PC-9 (cell line): ENCODE data around the gene WDR27. TPM values are rescaled to one million over a fixed set of nuclear protein-coding genes. Genes with fewer than 3 reads are reported as not detected.

ENCODE experiments used
- BruUV-seq: library from RNA; stranded (reverse); fragments of 400-500 nt; replicated peaks from 2 replicates; lab custom pipeline; 2021; lab: Mats Ljungman, UMichigan
- CTCF ChIA-PET: fragments of 300-600 bp; sonication (Branson Sonifier 250); formaldehyde crosslinking; loops from one replicate; lab custom pipeline; 2022; ENCODE audit warnings: antibody characterized with exemption; lab: Charles Lee
- POLR2A ChIA-PET: fragments of 300-600 bp; sonication (Branson Sonifier 250); formaldehyde crosslinking; loops from one replicate; lab custom pipeline; 2022; ENCODE audit warnings: antibody characterized with exemption; ENCODE audit not compliant: unreplicated experiment; lab: Charles Lee
- DNase-seq, 2 experiments: peaks; one replicate each; pipeline versions ENCODE4 v3.0.0 to v3.0.0-alpha.2; 2015 to 2022; ENCODE audit warnings: mixed read lengths in 1 of 2
- H2AFZ ChIP-seq: fragments of 200-600 bp; sonication (generic); 2 replicates; pipeline ENCODE4 v1.8.1; 2017; ENCODE audit warnings: antibody characterized with exemption
- H3F3A ChIP-seq: fragments of 200-600 bp; sonication (generic); 2 replicates; pipeline ENCODE4 v1.8.1; 2017; ENCODE audit warnings: antibody characterized with exemption, mild to moderate bottlenecking, low read depth; ENCODE audit not compliant: insufficient read depth
- H3K27ac ChIP-seq: fragments of 200-600 bp; sonication (generic); 2 replicates; pipeline ENCODE4 v1.6.1; 2016; ENCODE audit warnings: mixed run types
- H3K27me3 ChIP-seq: fragments of 200-600 bp; sonication (generic); 2 replicates; pipeline ENCODE4 v1.6.1; 2016; ENCODE audit warnings: low read depth, mixed run types; ENCODE audit not compliant: insufficient read depth
- H3K36me3 ChIP-seq: fragments of 200-600 bp; sonication (generic); 2 replicates; pipeline ENCODE4 v1.6.1; 2016; ENCODE audit warnings: low read depth, mixed run types
- H3K4me1 ChIP-seq: fragments of 200-600 bp; sonication (generic); replicated peaks from 2 replicates; pipeline ENCODE4 v1.6.1; 2016; ENCODE audit warnings: mixed run types; ENCODE audit not compliant: insufficient read depth
- H3K4me2 ChIP-seq: fragments of 200-600 bp; sonication (generic); 2 replicates; pipeline ENCODE4 v1.6.1; 2017; ENCODE audit warnings: mixed run types
- H3K4me3 ChIP-seq: fragments of 200-600 bp; sonication (generic); 2 replicates; pipeline ENCODE4 v1.6.1; 2016; ENCODE audit warnings: mixed run types
- H3K79me2 ChIP-seq: fragments of 200-600 bp; sonication (generic); 2 replicates; pipeline ENCODE4 v1.6.1; 2017; ENCODE audit warnings: low read depth, mixed run types
- H3K9me2 ChIP-seq: fragments of 200-600 bp; sonication (generic); 2 replicates; pipeline ENCODE4 v1.8.1; 2017; ENCODE audit warnings: mild to moderate bottlenecking; ENCODE audit not compliant: insufficient read depth
- H3K9me3 ChIP-seq: fragments of 200-600 bp; sonication (generic); 2 replicates; pipeline ENCODE4 v1.8.1; 2016; ENCODE audit warnings: low read depth; ENCODE audit not compliant: insufficient read depth
- H4K20me1 ChIP-seq: fragments of 200-600 bp; sonication (generic); 2 replicates; pipeline ENCODE4 v1.8.1; 2017; ENCODE audit not compliant: insufficient read depth
- CTCF ChIP-seq: fragments of 200-600 bp; sonication (generic); conservative IDR thresholded peaks from 2 replicates; pipeline ENCODE4 v1.6.1; 2017; ENCODE audit warnings: mixed run types, antibody characterized with exemption, mild to moderate bottlenecking, moderate library complexity
- EZH2 ChIP-seq: fragments of 200-600 bp; sonication (generic); IDR thresholded peaks from 2 replicates; pipeline ENCODE4 v1.8.0; 2017; ENCODE audit warnings: antibody characterized with exemption, low read depth
- intact Hi-C: fragments of 100-400 bp; cut with micrococcal nuclease; formaldehyde crosslinking; loops from one replicate; pipeline ENCODE4 v1.10.0; 2022; ENCODE audit not compliant: unreplicated experiment
- total RNA-seq: library from RNA; stranded (reverse); gene quantifications from 2 replicates; pipeline ENCODE4 v1.2.3, GENCODE V29; 2021

WDR27 gene
- total RNA-seq, 1 experiment from 2014 or later, result 54.2 TPM

GRCh38 chr6:169561665-169562064 is 140.2 kb downstream of the WDR27 start:
- ChIA-PET POLR2A (no interaction called here), CTCF (no interaction called here)
- no peaks in the 10 kb centered on the region for H4K20me1 ChIP-seq
- DNase-seq, result no peak
- H3K27me3 ChIP-seq, result no peaks in the 10 kb centered on the region
- H3K79me2 ChIP-seq, result no peaks in the 10 kb centered on the region
- H2AFZ ChIP-seq, result no peak overlapping the region
- no TSS peak for BruUV-seq
- no peaks in the 10 kb centered on the region for H3K36me3 ChIP-seq
- intact Hi-C loops, result no loop called here
- no peak overlapping the region for H3K4me3 ChIP-seq
- H3K4me2 ChIP-seq, result no peak overlapping the region
- no peaks in the 10 kb centered on the region for H3F3A ChIP-seq
- TF ChIP-seq EZH2 (no peak), CTCF (no peak)
- H3K4me1 ChIP-seq, result no peaks in the 10 kb centered on the region
- no peak overlapping the region for H3K27ac ChIP-seq
- no peaks in the 10 kb centered on the region for H3K9me3 ChIP-seq
- H3K9me2 ChIP-seq, result no peaks in the 10 kb centered on the region

- TF ChIP-seq EZH2, result no peak
- no peak for TF ChIP-seq CTCF
- CTCF ChIA-PET, result no interaction called here
- Histone ChIP-seq H2AFZ (no peak overlapping the region), H3K9me3 (no peaks in the 10 kb centered on the region), H3K27ac (no peak overlapping the region), H3K4me3 (no peak overlapping the region), H3K4me1 (no peaks in the 10 kb centered on the region), H3K4me2 (no peak overlapping the region), H4K20me1 (no peaks in the 10 kb centered on the region), H3F3A (no peaks in the 10 kb centered on the region), H3K9me2 (no peaks in the 10 kb centered on the region), H3K36me3 (no peaks in the 10 kb centered on the region), H3K27me3 (no peaks in the 10 kb centered on the region), H3K79me2 (no peaks in the 10 kb centered on the region)
- intact Hi-C loops, result no loop called here
- POLR2A ChIA-PET, result no interaction called here
- no peak for DNase-seq
- no TSS peak for BruUV-seq
Measured at GRCh38 chr6:169559592-169559991, 142.2 kb downstream of the WDR27 start.

- TF ChIP-seq EZH2 (no peak), CTCF (no peak)
- Histone ChIP-seq H3F3A (no peaks in the 10 kb centered on the region), H3K4me1 (no peaks in the 10 kb centered on the region), H3K4me3 (no peak overlapping the region), H3K36me3 (no peaks in the 10 kb centered on the region), H3K27me3 (no peaks in the 10 kb centered on the region), H3K9me3 (no peaks in the 10 kb centered on the region), H3K79me2 (no peaks in the 10 kb centered on the region), H4K20me1 (no peaks in the 10 kb centered on the region), H3K4me2 (no peak overlapping the region), H2AFZ (no peak overlapping the region), H3K9me2 (no peaks in the 10 kb centered on the region), H3K27ac (no peak overlapping the region)
- ChIA-PET POLR2A (no interaction called here), CTCF (no interaction called here)
- DNase-seq, result no peak
- BruUV-seq, result no TSS peak
- intact Hi-C loops, result no loop called here
Measured at GRCh38 chr6:169558774-169559441, 142.9 kb downstream of the WDR27 start.
